ENCODE results near the gene MTHFD1. TPM values are rescaled to one million over a fixed set of nuclear protein-coding genes. Genes with fewer than 3 reads are reported as not detected.

MTHFD1 gene
- total RNA-seq, 3 donors from 2014 or later, result 35.9 to 73.3 (median 37.3) TPM

GRCh38 chr14:64434528-64434927 is 46.4 kb downstream of the MTHFD1 start:
- ATAC-seq, result no peak
- H3K36me3 ChIP-seq (ENCODE audit: low read depth), result no peaks in the 10 kb centered on the region
- TF ChIP-seq, protein P1, sequence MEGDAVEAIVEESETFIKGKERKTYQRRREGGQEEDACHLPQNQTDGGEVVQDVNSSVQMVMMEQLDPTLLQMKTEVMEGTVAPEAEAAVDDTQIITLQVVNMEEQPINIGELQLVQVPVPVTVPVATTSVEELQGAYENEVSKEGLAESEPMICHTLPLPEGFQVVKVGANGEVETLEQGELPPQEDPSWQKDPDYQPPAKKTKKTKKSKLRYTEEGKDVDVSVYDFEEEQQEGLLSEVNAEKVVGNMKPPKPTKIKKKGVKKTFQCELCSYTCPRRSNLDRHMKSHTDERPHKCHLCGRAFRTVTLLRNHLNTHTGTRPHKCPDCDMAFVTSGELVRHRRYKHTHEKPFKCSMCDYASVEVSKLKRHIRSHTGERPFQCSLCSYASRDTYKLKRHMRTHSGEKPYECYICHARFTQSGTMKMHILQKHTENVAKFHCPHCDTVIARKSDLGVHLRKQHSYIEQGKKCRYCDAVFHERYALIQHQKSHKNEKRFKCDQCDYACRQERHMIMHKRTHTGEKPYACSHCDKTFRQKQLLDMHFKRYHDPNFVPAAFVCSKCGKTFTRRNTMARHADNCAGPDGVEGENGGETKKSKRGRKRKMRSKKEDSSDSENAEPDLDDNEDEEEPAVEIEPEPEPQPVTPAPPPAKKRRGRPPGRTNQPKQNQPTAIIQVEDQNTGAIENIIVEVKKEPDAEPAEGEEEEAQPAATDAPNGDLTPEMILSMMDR (IDR thresholded peaks at IDR 0.05), result no peak
- no peaks in the 10 kb centered on the region for H3K9me3 ChIP-seq
- DNase-seq, result no peak
- no peak overlapping the region for H3K4me3 ChIP-seq
- H3K4me1 ChIP-seq (ENCODE audit: low read depth), result peaks cover 6% of the 10 kb centered on the region
- intact Hi-C loops (cut with DNase I, micrococcal nuclease), result no loop called here

- Histone ChIP-seq H3K36me3 (ENCODE audit: low read depth) (no peaks in the 10 kb centered on the region), H3K4me1 (ENCODE audit: low read depth) (peaks cover 6% of the 10 kb centered on the region), H3K4me3 (no peak overlapping the region), H3K9me3 (no peaks in the 10 kb centered on the region)
- intact Hi-C loops (cut with DNase I, micrococcal nuclease), result no loop called here
- DNase-seq (no peak), ATAC-seq (peak; percentile 94)
- TF ChIP-seq, protein P1 (IDR thresholded peaks at IDR 0.05), result no peak
Measured at GRCh38 chr14:64438181-64438841, 50.2 kb downstream of the MTHFD1 start.

- ATAC-seq, result no peak
- DNase-seq, result no peak
- no peaks in the 10 kb centered on the region for H3K36me3 ChIP-seq (ENCODE audit: low read depth)
- peaks cover 6% of the 10 kb centered on the region for H3K4me1 ChIP-seq (ENCODE audit: low read depth)
- no peak overlapping the region for H3K4me3 ChIP-seq
- intact Hi-C loops (cut with DNase I, micrococcal nuclease), result no loop called here
- no peaks in the 10 kb centered on the region for H3K9me3 ChIP-seq
- TF ChIP-seq, protein P1 (IDR thresholded peaks at IDR 0.05), result no peak
Measured at GRCh38 chr14:64439141-64439540, 51.0 kb downstream of the MTHFD1 start.

- DNase-seq, result no peak
- Histone ChIP-seq H3K9me3 (no peaks in the 10 kb centered on the region), H3K4me1 (ENCODE audit: low read depth) (peaks cover 6% of the 10 kb centered on the region), H3K4me3 (no peak overlapping the region), H3K36me3 (ENCODE audit: low read depth) (no peaks in the 10 kb centered on the region)
- TF ChIP-seq, protein P1 (IDR thresholded peaks at IDR 0.05), result no peak
- ATAC-seq, result no peak
- intact Hi-C loops (cut with DNase I, micrococcal nuclease), result no loop called here
Measured at GRCh38 chr14:64440494-64440893, 52.3 kb downstream of the MTHFD1 start.

- intact Hi-C loops (cut with DNase I, micrococcal nuclease), result no loop called here
- Histone ChIP-seq H3K36me3 (ENCODE audit: low read depth) (no peaks in the 10 kb centered on the region), H3K9me3 (no peaks in the 10 kb centered on the region), H3K4me1 (ENCODE audit: low read depth) (peaks cover 6% of the 10 kb centered on the region), H3K4me3 (no peak overlapping the region)
- TF ChIP-seq, protein P1 (IDR thresholded peaks at IDR 0.05), result no peak
- no peak for DNase-seq
- no peak for ATAC-seq
Measured at GRCh38 chr14:64442300-64442988, 54.3 kb downstream of the MTHFD1 start.
